ENCODE results near the gene GTPBP3.

The GTPBP3 gene

GRCh38 chr19:17321655-17322489, 15.5 kb upstream of the GTPBP3 start:
- Histone ChIP-seq H4K20me1 (ENCODE audit: insufficient read depth, low read length) (peaks cover 4% of the 10 kb centered on the region), H3K27ac (ENCODE audit: low read length) (no peak overlapping the region), H3K4me2 (ENCODE audit: insufficient read depth, low read length) (no peak overlapping the region)

GRCh38 chr19:17322854-17323253, 14.5 kb upstream of the GTPBP3 start:
- Histone ChIP-seq H3K4me3 (ENCODE audit: low read depth in 1 of 2, low read length in 2 of 2) (no peak overlapping the region), H4K20me1 (ENCODE audit: insufficient read depth, low read length) (peaks cover 4% of the 10 kb centered on the region), H3K4me1 (ENCODE audit: insufficient read depth, low read length) (no peaks in the 10 kb centered on the region), H3K9me3 (ENCODE audit: insufficient read depth, low read length, severe bottlenecking) (no peaks in the 10 kb centered on the region), H3K9ac (ENCODE audit: low read depth, low read length) (no peak overlapping the region), H3K27me3 (ENCODE audit: insufficient read depth, low read length, poor library complexity) (no peaks in the 10 kb centered on the region), H3K79me2 (ENCODE audit: insufficient read depth, low read length) (no peaks in the 10 kb centered on the region), H3K36me3 (ENCODE audit: insufficient read depth, low read length) (peaks cover 47% of the 10 kb centered on the region), H3K4me2 (ENCODE audit: insufficient read depth, low read length) (no peak overlapping the region), H3K27ac (ENCODE audit: low read length) (no peak overlapping the region), H2AFZ (ENCODE audit: low read depth, low read length) (no peak overlapping the region)
- TF ChIP-seq EZH2 (IDR thresholded peaks at IDR 0.05; ENCODE audit: borderline replicate concordance, low read depth, low read length, severe bottlenecking) (no peak), CTCF (IDR thresholded peaks at IDR 0.05; ENCODE audit: borderline replicate concordance, extremely low read depth, low read length, poor library complexity, severe bottlenecking) (no peak)
- DNase-seq = no peak
- ATAC-seq (ENCODE audit: insufficient read depth, low read depth) = no peak

More at GRCh38 chr19:17321655-17322489, 15.5 kb upstream of the GTPBP3 start:
- no peak overlapping the region for H3K4me3 ChIP-seq (ENCODE audit: low read depth in 1 of 2, low read length in 2 of 2)
- H3K9me3 ChIP-seq (ENCODE audit: insufficient read depth, low read length, severe bottlenecking) = no peaks in the 10 kb centered on the region
- no peaks in the 10 kb centered on the region for H3K27me3 ChIP-seq (ENCODE audit: insufficient read depth, low read length, poor library complexity)
- TF ChIP-seq CTCF (IDR thresholded peaks at IDR 0.05; ENCODE audit: borderline replicate concordance, extremely low read depth, low read length, poor library complexity, severe bottlenecking) (no peak), EZH2 (IDR thresholded peaks at IDR 0.05; ENCODE audit: borderline replicate concordance, low read depth, low read length, severe bottlenecking) (no peak)
- ATAC-seq (ENCODE audit: insufficient read depth, low read depth) = 0 out of 3 replicates have a peak, but pooled peaks have one; percentile 16
- no peak overlapping the region for H3K9ac ChIP-seq (ENCODE audit: low read depth, low read length)
- DNase-seq = no peak
- no peak overlapping the region for H2AFZ ChIP-seq (ENCODE audit: low read depth, low read length)
- no peaks in the 10 kb centered on the region for H3K79me2 ChIP-seq (ENCODE audit: insufficient read depth, low read length)
- H3K36me3 ChIP-seq (ENCODE audit: insufficient read depth, low read length) = peaks cover 41% of the 10 kb centered on the region
- no peaks in the 10 kb centered on the region for H3K4me1 ChIP-seq (ENCODE audit: insufficient read depth, low read length)

- no peak overlapping the region for H3K4me3 ChIP-seq (ENCODE audit: low read depth in 1 of 2, low read length in 2 of 2)
- no peaks in the 10 kb centered on the region for H3K27me3 ChIP-seq (ENCODE audit: insufficient read depth, low read length, poor library complexity)
- no peak overlapping the region for H3K27ac ChIP-seq (ENCODE audit: low read length)
- no peaks in the 10 kb centered on the region for H3K79me2 ChIP-seq (ENCODE audit: insufficient read depth, low read length)
- no peak overlapping the region for H3K4me2 ChIP-seq (ENCODE audit: insufficient read depth, low read length)
- H3K36me3 ChIP-seq (ENCODE audit: insufficient read depth, low read length) = peaks cover 47% of the 10 kb centered on the region
- H3K4me1 ChIP-seq (ENCODE audit: insufficient read depth, low read length) = no peaks in the 10 kb centered on the region
- no peak for TF ChIP-seq EZH2 (IDR thresholded peaks at IDR 0.05; ENCODE audit: borderline replicate concordance, low read depth, low read length, severe bottlenecking)
- TF ChIP-seq CTCF (IDR thresholded peaks at IDR 0.05; ENCODE audit: borderline replicate concordance, extremely low read depth, low read length, poor library complexity, severe bottlenecking) = no peak
- ATAC-seq (ENCODE audit: insufficient read depth, low read depth) (no peak), DNase-seq (no peak)
- no peak overlapping the region for H2AFZ ChIP-seq (ENCODE audit: low read depth, low read length)
- peaks cover 4% of the 10 kb centered on the region for H4K20me1 ChIP-seq (ENCODE audit: insufficient read depth, low read length)
- H3K9me3 ChIP-seq (ENCODE audit: insufficient read depth, low read length, severe bottlenecking) = no peaks in the 10 kb centered on the region
- no peak overlapping the region for H3K9ac ChIP-seq (ENCODE audit: low read depth, low read length)
Measured at GRCh38 chr19:17323300-17323963, 13.9 kb upstream of the GTPBP3 start.

Measured in DND-41 (cell line).